ENCODE data around the gene GPX7.
"Not testable (repeated sequence)": the region's sequence is repeated elsewhere in the genome, so short reads cannot be mapped to it uniquely, and the experiment has no call there.

Gene GPX7

GRCh38 chr1:52601991-52602855, at the start of gene GPX7:
TSS of gene GPX7 (plus strand) at chr1:52602371. CDS start at chr1:52602410, 39 bp downstream.
- DNase-seq (ENCODE audit: low read depth) = no peak

- no peak for DNase-seq (ENCODE audit: low read depth)
Observed at GRCh38 chr1:52552505-52553361, 49.4 kb upstream of the GPX7 start, which contains the start of gene TUT4. TSS of gene TUT4 (minus strand) at chr1:52553092. CDS start at chr1:52526280, 26,812 bp downstream.

- no peak for DNase-seq (ENCODE audit: low read depth)
Observed at GRCh38 chr1:52553362-52554266, 48.6 kb upstream of the GPX7 start.

- DNase-seq (ENCODE audit: low read depth) = no peak
Observed at GRCh38 chr1:52554267-52554640, 47.9 kb upstream of the GPX7 start.

GRCh38 chr1:52554756-52555155, 47.4 kb upstream of the GPX7 start:
- no peak for DNase-seq (ENCODE audit: low read depth)

GRCh38 chr1:52556641-52557360, 45.4 kb upstream of the GPX7 start:
- no peak for DNase-seq (ENCODE audit: low read depth)

GRCh38 chr1:52558941-52559340, 43.2 kb upstream of the GPX7 start:
- DNase-seq (ENCODE audit: low read depth) = no peak

GRCh38 chr1:52559875-52560274, 42.3 kb upstream of the GPX7 start:
- no peak for DNase-seq (ENCODE audit: low read depth)

- no peak for DNase-seq (ENCODE audit: low read depth)
Observed at GRCh38 chr1:52562766-52563165, 39.4 kb upstream of the GPX7 start.

- no peak for DNase-seq (ENCODE audit: low read depth)
Observed at GRCh38 chr1:52567943-52568342, 34.2 kb upstream of the GPX7 start.

- no peak for DNase-seq (ENCODE audit: low read depth)
Observed at GRCh38 chr1:52569449-52570210, 32.5 kb upstream of the GPX7 start.

- DNase-seq (ENCODE audit: low read depth) = no peak
Observed at GRCh38 chr1:52571783-52572182, 30.4 kb upstream of the GPX7 start.

- DNase-seq (ENCODE audit: low read depth) = no peak
Observed at GRCh38 chr1:52572387-52572786, 29.8 kb upstream of the GPX7 start.

- peak; percentile 86 for DNase-seq (ENCODE audit: low read depth)
Observed at GRCh38 chr1:52574594-52574993, 27.6 kb upstream of the GPX7 start.

- DNase-seq (ENCODE audit: low read depth) = no peak
Observed at GRCh38 chr1:52576074-52576473, 26.1 kb upstream of the GPX7 start.

GRCh38 chr1:52578066-52578465, 24.1 kb upstream of the GPX7 start:
- DNase-seq (ENCODE audit: low read depth) = not testable (repeated sequence)

- DNase-seq (ENCODE audit: low read depth) = no peak
Observed at GRCh38 chr1:52579415-52579814, 22.8 kb upstream of the GPX7 start.

- DNase-seq (ENCODE audit: low read depth) = no peak
Observed at GRCh38 chr1:52580283-52580682, 21.9 kb upstream of the GPX7 start.

- no peak for DNase-seq (ENCODE audit: low read depth)
Observed at GRCh38 chr1:52582116-52582696, 20.0 kb upstream of the GPX7 start.

- no peak for DNase-seq (ENCODE audit: low read depth)
Observed at GRCh38 chr1:52585474-52585873, 16.7 kb upstream of the GPX7 start.
